GM13977 (cell line): ENCODE measurements around the gene TMEM250.

Source experiments
- DNase-seq: peaks from one replicate; pipeline ENCODE4 v3.0.0; 2012; ENCODE audit warnings: low spot score
- in situ Hi-C: fragments of 300-500 bp; cut with MboI; formaldehyde crosslinking; loops from one replicate; pipeline ENCODE4 v1.12.0; 2022; ENCODE audit warnings: low sequenced_read_pairs, low pct_unique_long_range_greater_than_20kb, mixed read lengths, inconsistent platforms; ENCODE audit not compliant: unreplicated experiment
- TF ChIP-seq, protein P1 (sequence below): IDR thresholded peaks from 2 replicates; pipeline ENCODE4 v1.5.1; 2012; ENCODE audit warnings: mild to moderate bottlenecking, control low read depth; ENCODE audit not compliant: insufficient read depth; ENCODE audit errors: extremely low read depth, missing control alignments

Gene TMEM250

GRCh38 chr9:136142859-136143214 is 24.2 kb upstream of the TMEM250 start:
- in situ Hi-C loops, result no loop called here
- TF ChIP-seq, protein P1, sequence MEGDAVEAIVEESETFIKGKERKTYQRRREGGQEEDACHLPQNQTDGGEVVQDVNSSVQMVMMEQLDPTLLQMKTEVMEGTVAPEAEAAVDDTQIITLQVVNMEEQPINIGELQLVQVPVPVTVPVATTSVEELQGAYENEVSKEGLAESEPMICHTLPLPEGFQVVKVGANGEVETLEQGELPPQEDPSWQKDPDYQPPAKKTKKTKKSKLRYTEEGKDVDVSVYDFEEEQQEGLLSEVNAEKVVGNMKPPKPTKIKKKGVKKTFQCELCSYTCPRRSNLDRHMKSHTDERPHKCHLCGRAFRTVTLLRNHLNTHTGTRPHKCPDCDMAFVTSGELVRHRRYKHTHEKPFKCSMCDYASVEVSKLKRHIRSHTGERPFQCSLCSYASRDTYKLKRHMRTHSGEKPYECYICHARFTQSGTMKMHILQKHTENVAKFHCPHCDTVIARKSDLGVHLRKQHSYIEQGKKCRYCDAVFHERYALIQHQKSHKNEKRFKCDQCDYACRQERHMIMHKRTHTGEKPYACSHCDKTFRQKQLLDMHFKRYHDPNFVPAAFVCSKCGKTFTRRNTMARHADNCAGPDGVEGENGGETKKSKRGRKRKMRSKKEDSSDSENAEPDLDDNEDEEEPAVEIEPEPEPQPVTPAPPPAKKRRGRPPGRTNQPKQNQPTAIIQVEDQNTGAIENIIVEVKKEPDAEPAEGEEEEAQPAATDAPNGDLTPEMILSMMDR, result no peak
- DNase-seq, result no peak

DNA sequence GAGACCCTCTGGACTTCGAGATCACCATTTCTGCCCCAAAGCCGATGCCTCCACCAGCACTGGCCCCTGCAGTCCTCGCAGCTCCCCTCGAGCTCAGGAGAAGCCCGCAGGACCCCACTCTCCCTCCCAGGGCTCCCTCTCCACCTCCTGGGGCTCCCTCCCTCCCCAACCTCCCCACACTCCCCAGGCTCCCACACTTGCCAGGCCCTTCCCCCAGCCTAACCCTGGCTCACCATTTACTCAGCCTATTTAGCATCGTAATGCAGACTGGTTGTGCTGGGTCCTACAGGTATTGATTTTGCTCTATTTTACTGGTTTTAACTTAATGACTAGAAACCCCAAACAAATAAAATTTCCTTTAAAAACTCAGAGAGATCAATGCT is 23.7 kb upstream of the TMEM250 start:
- no peak for DNase-seq
- TF ChIP-seq, protein P1, result no peak
- in situ Hi-C loops, result no loop called here

DNA sequence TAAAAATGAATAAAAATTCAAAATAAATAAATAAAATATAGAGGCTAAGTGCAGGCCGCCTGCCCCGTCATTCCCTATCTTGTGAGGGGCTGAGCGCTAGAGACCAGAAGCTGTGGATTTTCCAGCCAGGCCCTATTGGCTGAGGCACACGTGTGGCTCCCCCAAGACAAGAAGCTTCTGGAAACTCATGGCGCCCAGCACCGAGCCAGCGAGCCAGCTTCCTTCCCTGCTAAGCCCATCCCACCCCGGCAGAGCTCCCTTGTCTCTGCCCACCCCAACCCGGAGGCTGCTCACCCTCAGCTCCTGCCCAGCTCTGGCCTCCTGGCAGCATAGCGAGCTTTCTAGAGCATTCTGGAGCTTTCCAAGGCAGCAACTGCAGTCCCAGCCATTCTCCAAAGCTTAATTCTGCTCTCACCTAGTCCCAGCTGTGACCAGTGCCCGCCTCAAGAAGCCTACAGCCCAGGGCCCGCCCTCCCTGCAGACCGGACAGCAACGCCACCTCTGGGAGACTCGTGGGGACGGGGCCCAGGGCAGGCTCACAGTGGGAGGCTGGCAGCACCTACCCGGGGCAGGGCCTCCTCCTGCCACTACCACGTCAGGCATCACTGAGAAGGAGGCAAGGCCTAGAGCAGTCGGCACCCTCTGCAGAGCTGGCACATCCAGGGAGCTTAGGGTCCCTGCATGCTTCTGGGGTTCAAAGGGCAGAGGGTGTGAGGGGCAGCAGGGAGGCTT is 23.2 kb upstream of the TMEM250 start:
- DNase-seq, result no peak
- in situ Hi-C loops, result no loop called here
- TF ChIP-seq, protein P1, result no peak

DNA sequence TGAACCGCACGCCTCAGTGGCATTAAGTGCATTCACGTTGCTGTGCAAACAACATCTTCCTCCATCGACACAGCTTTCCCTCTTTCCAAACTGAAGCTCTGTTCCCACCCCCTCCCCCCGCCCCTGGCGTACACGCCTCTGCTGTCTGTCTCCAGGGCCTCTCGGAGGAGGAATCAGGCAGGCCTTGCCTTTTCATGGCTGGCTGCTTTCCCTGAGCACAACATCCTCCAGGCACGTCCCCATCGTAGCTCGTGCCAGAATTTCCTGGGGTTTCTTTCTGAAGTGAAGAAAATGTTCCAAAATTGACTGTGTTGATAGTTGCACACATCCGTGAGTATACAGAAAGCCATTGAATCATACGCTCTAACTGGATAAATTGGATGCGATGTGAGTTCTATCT is 22.3 kb upstream of the TMEM250 start:
- no peak for DNase-seq
- in situ Hi-C loops, result no loop called here
- TF ChIP-seq, protein P1, result no peak

GRCh38 chr9:136140046-136140445 is 21.4 kb upstream of the TMEM250 start:
- no peak for DNase-seq
- TF ChIP-seq, protein P1, result no peak
- in situ Hi-C loops, result no loop called here

- DNase-seq, result no peak
- in situ Hi-C loops, result no loop called here
- TF ChIP-seq, protein P1, result peak; percentile 40
Measured at GRCh38 chr9:136138566-136138965, 19.9 kb upstream of the TMEM250 start.
